GM20431 (cell line): Measurements from ENCODE around the gene LRRC8D.

Experiments used
- in situ Hi-C: fragments of 300-500 bp; cut with MseI, MboI; formaldehyde crosslinking; loops from one replicate; pipeline ENCODE4 v1.15.0; 2020; ENCODE audit warnings: low sequenced_read_pairs; ENCODE audit not compliant: unreplicated experiment

The LRRC8D gene

DNA sequence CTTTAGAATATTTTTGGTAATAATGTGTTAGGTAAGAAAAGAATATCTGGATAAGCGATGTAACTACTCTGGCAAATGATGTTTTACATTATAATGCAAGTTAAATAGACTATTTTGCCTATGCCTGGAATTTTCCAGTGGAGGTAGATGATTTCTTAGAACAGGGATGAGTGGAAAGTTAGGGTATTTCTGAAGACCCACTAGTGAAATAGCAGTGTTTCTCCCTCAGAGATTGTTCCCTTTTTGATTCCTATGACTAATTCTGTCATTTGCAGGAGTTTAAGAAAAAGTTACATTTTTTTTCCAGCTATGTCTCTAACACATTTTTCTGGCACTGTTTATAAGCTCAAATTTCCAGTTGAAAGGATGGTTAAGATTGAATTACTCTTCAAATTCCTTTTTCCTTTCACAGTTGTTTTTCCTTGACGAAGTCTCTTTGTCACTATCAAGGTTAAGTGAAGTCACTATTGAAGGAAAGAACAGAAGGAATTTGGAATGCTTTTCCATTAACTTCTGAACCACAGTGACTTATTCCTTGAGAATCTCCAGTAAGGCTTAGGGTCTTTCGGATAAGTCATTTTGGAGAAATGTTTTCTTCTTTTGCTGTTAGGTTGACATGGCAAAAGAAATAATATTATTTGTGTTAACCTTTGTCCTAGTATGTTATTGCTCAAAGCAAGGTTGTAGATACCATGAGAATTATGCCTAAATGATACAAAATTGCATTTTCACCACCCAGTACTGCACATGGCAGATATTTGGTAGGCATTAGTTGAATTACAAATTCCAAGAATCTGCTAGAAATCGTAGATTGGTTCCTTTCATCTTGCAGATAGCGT lies 131.2 kb downstream of the LRRC8D start:
- in situ Hi-C loops = no loop called here

DNA sequence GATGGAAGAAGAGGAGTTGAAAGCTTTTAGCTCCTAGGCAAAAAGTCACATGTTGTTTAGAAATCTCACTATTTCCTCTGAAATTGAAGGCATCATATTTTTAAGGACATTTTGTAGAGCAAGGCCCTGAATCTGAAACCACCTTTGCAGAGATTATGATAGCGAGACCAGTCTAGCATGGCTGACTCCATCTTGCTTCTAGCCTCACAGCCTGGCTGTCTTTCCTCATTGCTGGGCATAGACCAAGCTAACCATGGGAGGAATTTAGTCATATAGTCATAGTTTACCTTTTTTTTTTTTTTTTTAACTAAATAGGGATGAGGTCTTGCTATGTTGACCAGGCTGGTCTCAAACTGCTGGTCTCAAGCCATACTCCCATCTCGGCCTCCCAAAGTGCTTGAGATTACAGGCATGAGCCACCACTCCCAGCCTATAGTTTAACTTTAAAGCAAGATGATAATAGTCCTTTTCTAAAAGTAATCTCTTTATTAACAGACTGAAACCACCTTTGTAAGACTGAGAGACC lies 131.8 kb downstream of the LRRC8D start:
- in situ Hi-C loops = no loop called here

DNA sequence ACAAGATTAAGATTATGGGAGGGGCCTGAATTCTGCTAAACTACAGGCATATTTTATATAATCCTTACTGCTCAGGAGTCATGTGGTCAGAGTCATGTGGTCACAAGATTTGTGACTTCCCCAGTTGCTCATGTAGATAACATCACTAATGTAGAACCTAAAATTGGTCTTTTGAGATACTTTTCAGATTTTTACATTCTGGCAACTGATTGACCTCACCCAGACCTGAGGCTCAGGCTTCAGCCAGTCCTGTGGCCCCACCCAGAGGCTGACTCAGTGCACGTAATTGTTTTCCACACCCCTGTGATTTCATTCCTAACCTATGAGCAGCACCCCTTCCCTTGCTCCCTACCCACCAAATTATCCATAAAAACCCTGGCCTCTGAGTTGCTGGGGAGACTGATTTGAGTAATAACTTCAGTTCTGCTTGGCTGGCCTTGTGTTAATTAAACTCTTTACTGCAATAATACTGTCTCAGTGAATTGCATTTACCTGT lies 132.3 kb downstream of the LRRC8D start:
- in situ Hi-C loops = no loop called here

DNA sequence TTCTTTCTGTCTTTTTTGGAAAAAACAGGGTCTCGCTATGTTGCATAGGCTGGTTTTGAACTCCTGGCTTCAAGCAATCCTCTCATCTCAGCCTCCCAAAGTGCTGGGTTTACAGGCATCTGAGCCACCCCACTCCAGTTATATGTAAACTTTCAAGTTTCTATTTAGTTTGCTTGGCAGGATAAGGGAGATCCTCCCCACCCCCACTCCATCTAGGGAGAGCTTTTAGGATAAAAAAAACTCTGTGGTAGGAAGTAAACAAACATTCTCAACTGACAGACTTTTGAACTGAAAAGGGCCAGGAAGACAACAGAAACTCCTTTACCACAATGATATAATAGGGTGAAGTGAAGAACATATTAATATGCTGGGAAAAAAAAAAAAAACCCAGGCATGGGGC lies 133.1 kb downstream of the LRRC8D start:
- in situ Hi-C loops = no loop called here

DNA sequence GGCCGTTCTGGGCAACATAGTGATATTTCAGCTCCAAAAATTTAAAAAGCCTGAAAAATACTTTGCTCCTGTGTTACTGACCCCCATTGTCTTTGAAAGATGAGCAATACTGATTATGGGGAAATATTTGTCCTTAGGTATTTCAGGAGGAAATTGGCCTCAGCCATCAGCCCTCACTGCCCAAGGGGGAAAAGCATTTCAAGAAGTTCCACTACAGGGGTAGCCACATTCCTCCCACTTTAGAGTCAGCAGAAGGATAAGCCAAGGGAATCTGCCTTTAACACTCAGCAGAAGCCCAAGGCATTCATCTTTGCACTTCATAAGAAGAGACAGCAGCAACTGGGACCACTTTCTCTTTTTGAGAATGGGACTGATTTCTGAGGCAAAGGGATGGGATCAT lies 133.6 kb downstream of the LRRC8D start:
- in situ Hi-C loops = no loop called here

DNA sequence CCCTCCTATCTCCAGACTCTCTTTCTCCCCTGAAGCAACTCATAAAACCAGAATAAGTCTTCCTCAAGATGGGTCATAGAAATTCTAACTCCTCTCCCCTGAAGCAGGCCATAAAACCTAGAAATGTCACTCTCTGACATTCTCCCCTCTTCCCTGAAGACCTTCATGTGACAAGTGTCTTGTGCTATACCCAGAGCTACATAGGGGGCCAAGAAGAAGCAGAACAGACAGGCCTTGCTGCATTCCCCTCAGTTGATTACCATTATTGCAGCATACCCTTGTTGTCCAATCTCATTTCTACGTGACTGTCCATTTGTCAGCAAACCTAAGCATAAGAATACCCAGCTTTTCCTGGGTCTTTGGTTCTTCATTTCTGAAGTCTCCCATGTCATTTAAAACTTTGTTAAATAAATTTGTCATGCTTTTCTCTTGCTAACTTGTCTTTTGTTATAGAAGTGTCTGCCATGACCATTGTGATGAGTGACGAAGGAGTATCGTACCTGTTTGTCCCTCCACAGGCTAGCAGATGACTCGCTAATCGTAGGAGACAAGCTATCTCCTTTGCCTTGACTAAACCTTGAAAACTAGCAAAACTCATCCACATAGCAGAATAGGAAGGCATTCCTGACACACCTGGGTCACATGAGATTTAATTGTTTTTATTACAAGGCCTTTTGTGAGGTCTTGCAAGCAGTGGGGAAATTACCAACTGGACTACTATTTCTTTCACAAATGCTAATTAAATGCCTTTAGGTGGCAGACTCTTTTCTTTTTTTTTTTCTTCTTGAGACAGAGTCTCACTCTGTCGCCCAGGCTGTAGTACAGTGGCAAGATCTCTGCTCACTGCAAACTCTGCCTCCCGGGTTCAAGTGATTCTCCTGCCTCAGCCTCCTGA lies 134.7 kb downstream of the LRRC8D start:
- in situ Hi-C loops = no loop called here

DNA sequence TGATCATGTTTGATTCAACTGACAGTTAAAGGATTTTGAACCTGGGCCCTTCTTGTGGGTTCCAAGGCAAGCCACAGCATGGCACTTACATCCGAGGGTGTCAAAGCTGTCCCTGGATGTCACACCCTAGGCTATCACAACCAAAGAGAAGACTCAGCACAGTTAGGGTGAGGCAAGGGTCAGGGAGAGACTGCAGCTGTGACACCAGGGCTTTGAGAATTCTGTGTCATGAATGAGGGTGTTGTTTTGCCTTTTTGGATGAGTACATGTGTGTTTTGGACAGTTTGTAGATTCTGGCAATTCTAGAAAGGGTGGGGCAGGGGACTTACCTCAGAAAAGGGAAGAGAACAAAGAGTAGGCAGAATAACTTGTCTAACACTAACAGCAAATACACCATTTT lies 136.3 kb downstream of the LRRC8D start:
- in situ Hi-C loops = no loop called here

DNA sequence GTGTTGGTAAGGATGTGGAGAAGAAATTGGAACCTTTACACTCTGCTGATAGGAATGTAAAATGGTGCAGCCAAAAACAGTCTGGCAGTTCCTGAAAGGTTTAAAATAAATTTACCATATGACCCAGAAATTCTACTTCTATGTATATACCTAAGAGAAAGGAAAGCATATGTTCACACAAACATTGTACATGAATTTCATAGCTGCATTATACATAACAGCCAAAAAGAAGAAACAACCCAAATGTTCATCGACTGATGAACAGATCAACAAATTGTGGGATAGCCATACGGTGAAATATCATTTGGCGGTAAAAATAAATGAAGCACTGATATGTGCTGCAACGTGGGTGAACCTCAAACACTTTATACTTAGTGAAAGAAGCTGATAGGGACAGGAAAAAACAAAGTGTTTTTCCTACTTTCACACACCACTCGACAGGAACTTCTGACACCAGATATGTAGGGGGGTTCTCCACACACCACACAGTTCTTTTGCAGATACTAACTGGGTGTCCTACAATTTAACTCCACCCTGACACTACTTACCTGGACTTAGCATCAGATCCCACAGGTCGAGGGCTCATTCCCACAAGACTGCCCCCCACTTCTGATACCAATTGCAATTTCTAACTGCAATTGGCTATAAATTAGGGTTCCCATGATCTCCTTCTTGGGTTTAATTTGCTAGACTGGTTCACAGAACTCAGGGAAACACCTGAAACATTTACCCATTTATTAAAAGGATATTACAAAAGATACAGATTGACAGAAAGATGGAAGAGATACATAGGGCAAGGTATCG lies 138.2 kb downstream of the LRRC8D start:
- in situ Hi-C loops = no loop called here

DNA sequence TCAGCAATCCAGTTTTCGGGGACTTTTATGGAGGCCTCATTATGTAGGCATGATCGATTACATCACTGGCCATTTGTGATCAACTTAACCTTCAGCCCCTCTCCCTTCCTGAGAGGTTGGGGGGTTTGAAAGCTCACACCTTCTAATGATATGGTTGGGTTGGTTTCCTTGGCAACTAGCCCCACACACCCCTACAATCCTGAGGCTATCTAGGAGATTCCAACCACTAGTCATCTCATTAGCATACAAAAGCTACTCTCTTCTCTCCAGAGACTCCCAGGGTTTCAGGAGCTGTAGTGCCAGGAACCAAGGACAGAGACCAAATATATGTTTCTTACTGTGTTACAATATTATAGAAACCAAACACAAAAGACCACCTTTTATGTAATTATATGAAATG lies 138.9 kb downstream of the LRRC8D start:
- in situ Hi-C loops = no loop called here

DNA sequence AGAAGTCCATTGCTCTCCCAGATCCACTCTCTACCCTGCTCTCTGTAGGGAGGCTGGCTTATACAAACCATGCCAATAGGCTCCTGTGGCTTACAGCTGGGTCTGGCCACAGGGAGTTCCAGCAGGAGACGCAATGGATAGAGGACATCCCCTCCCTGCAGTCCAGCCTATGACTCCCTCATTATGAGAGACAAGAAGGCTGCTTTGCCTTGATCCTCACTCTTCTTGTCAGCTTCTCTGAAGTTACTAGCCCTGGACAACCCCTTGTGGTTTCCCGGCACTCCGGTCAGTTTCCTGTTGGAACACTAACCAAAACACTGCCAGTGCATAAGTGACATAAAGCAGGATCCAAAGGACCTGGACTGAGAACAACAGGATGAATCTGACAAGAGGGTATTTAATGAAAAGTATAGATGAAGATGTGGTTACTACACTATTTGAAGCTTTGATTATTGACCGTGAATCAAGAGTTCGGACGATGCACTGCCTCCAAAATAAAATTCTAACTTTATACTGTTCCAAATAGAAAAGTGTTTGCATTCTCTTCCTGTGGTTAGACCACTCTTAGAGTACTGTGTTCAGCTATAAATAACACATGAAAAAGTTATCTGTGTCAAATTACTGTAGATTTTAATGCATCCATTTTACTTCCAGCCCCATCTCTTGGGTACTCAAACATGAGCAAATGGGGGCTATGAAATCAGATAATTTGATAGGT lies 141.4 kb downstream of the LRRC8D start:
- in situ Hi-C loops = no loop called here

DNA sequence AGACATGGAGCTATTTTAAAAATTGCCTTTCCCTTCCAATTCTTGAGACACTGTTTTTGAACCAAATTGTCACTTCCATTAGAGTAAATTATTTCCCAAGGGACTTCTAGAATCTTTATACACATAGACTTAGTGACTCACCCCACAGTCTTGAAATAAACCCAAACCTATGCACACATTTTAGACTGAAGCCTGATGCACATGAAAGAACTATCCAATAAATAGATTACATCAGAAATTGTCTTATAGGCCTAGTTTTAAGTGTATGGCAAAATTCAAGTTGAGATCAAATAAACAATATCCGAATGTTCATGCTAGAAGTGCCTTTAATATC lies 141.9 kb downstream of the LRRC8D start:
- in situ Hi-C loops = no loop called here

DNA sequence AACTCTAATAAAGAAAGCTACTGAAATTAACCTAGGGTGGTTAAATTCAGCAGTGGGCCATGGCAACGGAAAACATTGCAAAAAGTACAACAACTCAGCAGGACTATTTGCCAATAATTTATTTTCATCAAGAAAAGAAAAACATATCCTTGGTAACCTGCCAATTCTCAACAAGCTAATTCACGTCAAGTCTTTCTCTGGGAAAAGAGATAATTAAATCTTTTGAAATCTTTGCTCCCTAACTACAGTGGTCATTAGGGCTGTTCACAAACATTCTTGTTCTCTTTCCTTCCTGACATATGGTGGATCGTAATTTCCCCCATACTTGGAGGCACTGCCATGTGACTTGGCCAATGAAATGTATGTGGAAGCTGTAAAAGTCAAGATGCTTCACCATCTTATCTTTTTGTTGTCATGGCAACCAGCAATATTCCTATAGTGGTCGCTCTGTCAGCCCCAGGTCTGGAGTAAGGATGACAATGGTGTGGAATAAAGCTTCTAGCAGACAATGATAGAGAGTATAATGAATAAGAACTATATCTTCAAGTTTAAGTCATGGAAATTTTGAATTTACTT lies 144.4 kb downstream of the LRRC8D start:
- in situ Hi-C loops = no loop called here

DNA sequence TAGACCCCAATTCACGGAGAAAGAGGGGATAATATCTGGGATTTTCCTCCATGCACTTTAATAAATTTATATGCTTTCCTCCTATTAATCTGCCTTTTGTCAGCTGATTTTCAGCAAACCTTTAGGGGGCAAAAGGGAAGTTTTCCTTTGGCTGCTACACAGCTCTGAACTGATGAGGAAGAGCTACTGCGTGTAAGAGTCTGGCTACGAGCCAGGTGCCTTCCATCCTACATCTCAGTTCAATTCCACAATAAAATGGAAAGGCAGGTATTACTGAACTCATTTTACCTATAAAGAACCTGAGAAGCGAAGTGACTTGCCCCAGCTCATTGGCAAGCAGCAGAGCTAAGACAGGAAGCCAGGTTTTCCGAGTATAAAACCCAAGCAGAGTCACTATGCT lies 145.8 kb downstream of the LRRC8D start:
- in situ Hi-C loops = no loop called here

DNA sequence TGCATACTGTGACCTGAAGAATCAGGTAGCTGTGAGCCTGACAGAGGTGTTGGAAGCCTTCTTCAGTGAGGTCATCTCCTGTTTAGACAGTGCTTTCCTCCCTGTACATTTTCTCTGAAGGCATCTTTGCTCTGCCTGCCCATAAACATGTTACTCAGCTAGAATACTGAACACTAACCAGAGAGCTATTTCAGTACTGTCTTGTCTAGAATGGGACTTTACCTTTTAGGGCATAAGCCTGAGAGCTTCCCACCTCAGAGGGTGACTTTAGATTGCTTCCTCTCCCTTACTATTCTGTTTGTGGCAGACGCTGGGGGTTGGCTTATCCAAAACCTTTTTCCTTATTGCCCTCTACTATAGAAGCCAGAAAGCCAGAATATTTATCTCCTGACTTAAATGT lies 150.8 kb downstream of the LRRC8D start:
- in situ Hi-C loops = no loop called here

DNA sequence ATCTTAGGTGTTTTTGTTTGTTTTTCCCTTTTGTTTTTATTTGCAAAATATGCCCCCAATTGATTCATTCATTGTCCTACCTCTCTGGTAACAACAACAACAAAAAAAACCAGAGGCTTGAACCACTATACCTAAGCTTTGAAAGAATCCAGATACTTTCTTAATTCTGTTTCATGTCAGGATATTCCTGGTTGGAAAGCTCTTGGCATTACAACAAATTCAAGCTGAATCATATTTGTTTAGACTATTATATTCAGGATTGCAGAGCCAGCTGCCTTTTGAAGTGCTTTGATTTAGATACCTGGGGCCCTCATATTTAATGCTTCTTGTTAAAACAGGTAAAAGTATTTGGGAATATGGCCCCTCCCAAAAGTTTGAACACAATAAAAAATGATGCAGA lies 151.2 kb downstream of the LRRC8D start:
- in situ Hi-C loops = no loop called here

DNA sequence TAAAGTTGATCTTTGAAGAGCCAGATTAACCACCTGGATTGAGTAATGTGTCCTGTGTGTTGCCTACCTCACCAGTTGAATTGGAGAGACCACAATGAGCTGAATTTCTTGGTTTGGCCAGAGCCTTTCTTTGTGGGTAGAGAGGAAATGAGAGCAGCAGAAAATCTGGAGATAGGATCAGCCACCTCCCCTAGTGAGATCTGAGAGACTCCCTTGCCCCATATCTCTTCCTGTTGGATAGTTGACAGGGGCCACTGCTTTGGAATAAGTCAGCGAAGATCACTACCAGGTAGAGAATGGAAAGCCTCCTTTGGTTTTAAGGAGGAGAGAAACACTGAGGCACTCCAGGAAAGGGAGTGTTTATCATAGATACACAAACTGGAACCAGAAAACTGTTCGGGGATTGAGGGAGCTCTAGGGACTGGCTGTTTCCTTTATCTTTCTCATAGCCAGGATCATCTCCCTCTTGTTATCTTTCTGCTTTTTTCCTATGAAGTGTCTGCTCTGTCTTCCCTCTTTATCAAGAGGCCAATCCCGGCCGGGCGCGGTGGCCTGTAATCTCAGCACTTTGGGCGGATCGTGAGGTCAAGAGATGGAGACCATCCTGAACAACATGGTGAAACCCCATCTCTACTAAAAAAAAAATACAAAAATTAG lies 152.8 kb downstream of the LRRC8D start:
- in situ Hi-C loops = no loop called here

DNA sequence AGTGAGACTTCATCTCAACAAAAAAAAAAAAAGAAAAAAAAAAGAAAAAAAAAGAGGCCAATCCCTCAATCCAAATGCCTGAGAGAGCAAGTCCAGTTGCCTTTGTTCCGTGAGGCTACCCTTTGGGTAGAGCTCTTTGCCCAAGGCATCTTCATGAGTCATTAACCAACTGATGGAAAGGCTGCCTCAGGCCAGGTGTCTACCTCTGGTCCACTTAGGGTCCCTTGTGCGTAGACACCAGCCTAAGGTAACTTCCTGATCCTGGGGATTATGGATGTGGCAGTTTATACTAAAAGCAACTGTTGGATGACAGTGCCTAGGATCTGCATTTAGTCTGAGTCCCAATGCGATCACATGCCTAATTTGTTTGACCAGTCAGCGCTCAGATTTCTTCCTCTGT lies 153.4 kb downstream of the LRRC8D start:
- in situ Hi-C loops = no loop called here

DNA sequence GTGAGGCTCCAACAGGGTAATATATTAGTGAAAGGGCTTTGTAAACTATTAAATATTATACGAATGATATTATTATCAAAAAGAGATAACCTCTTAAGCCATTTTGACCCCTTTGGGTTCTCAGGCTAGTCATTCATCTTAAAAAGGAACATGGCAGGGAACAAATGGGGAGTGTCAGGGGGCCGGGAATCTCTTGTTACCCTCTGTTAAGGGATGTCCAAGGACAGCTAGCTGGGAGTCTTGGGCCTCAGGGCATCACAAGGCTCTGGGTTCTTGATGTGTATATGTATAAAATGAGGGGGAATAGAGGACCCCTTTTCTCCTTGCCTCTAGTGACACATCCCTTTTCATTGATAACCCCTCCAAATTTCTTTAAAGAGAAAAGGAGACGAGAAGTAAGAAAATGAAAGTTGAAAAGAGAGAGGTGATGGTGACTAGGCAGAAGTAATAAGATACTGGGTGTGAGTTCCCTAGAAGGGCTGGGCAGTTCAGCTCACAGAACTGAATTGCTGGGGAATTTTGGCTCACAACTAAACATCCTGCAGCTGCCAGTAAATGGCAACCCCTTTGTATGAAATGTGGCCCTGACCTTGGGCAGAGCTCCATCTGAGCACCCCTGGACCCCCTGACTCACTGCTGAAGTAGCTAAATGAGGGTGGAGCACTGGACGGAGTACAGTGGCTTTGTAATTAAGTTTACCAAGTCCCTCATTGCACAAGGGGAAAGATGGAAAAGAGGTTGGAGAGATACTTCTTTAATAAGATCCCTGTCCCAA lies 154.1 kb downstream of the LRRC8D start:
- in situ Hi-C loops = loop anchor here (25.0 kb wide), 1 partner anchor 463 kb away; the partner anchor contains the start of gene LRRC8B
